ENCODE results near the gene FAF1.

GRCh38 chr1:50981741-50982140 lies 21.7 kb upstream of the FAF1 start:
- TF ChIP-seq CTCF (IDR thresholded peaks at IDR 0.05) (no peak), POLR2A (IDR thresholded peaks at IDR 0.05) (no peak)

All from right lobe of liver (tissue), 4 donors.